Placental epithelial cell (primary cell): ENCODE results near the gene GOLGA3. TPM values are rescaled to one million over a fixed set of nuclear protein-coding genes. Genes with fewer than 3 reads are reported as not detected.

Source experiments
- small RNA-seq: library from RNA; depleted of rRNA; stranded (forward); fragments of <200 nt; gene quantifications from one replicate; pipeline ENCODE3, GENCODE V24; 2012
- total RNA-seq: library from RNA; depleted of rRNA; stranded (reverse); fragments of >200 nt; gene quantifications from 2 replicates; pipeline ENCODE4 v1.2.3, GENCODE V29; 2012

The GOLGA3 gene
- 104 and 161 TPM in 2 replicates for total RNA-seq

DNA sequence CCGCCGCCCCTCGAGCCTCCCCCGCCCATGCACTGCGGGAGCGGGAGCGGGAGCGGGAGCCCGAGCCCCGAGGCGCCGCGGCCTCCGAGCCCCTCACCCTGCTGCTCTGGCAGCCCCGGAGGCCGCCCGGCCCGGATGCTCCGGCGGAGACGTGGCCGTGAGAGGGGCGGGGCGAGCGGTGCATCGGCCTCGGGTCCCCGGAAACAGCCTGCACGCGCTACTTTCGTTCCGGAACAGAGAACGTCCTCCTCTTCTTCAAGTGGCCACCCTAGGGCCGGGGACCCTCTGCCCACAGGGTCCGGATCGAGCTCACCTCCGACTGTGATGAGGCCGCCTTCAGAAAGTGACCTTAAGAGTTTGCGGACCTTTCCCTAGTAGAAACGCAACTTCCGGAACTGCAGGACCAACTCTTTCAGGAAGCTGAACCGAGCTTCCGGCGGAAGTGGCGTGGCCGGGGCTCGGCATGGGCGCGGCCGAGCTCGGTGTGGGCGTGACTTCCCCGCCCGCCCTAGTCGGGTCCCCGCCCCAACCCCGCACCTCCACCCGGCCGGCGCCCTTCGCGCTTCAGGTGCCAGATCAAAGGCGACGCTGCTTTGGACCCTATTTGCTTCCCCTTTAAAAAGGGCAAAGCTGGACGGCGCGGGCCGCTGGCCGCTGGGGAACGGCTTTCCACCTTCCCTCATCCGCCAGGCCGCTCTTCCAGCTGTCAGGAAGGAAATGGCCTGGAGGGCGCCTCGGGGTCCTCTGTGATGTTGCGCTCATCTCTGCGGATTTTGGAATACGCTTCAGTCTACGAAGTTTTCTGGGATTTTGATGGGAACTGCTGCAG is at the start of gene GOLGA3:
GOLGA3 (minus strand) TSS at position 164 of the 829 bp plus-strand sequence. CDS start 6,741 bp downstream, outside the sequence.

GRCh38 chr12:132761032-132761920 is 67.4 kb downstream of the GOLGA3 start, which contains the start of gene ANKLE2:
Gene ANKLE2, minus strand, starts transcription at chr12:132761832. Its CDS starts 34 bp downstream, at chr12:132761798.

Small RNA genes within 50 kb of the gene (small RNA-seq; reads per million reads assigned to genes)
- gene RNA5SP379: not detected

Other genes starting within 250 kb of the GOLGA3 start
- not detected in 2 replicates for gene LRCOL1, start 218.3 kb downstream of the GOLGA3 start, total RNA-seq
- not detected in 2 replicates for gene P2RX2, start 210.1 kb downstream of the GOLGA3 start, total RNA-seq
- gene POLE, start 141.5 kb downstream of the GOLGA3 start, total RNA-seq: 15.7 and 37.7 TPM in 2 replicates
- gene PXMP2, start 141.3 kb downstream of the GOLGA3 start, total RNA-seq: 13.0 and 29.3 TPM in 2 replicates
- gene PGAM5, start 118.0 kb downstream of the GOLGA3 start, total RNA-seq: 16.9 and 35.5 TPM in 2 replicates
- 130 and 152 TPM in 2 replicates for gene ANKLE2, start 67.0 kb downstream of the GOLGA3 start, total RNA-seq
- 43.2 and 53.5 TPM in 2 replicates for gene CHFR, start 58.7 kb upstream of the GOLGA3 start, total RNA-seq
- gene ZNF605, start 127.4 kb upstream of the GOLGA3 start, total RNA-seq: 9.0 and 11.3 TPM in 2 replicates
- gene ZNF26, start 157.5 kb upstream of the GOLGA3 start, total RNA-seq: 16.7 and 27.9 TPM in 2 replicates
- gene ZNF84, start 208.6 kb upstream of the GOLGA3 start, total RNA-seq: 17.0 and 37.3 TPM in 2 replicates